Prostate gland (tissue), 2 donors: ENCODE data around the gene AFF3.

Experiments
- POLR2AphosphoS5 ChIP-seq: sonication (generic); formaldehyde crosslinking; IDR thresholded peaks from one replicate; pipeline ENCODE4 v1.6.1; 2017; ENCODE audit warnings: antibody characterized with exemption
- TF ChIP-seq, protein P1 (sequence below), 4 experiments: fragments of 200-600 bp in 2 of 4; fragments of 450-650 bp in 2 of 4; sonication (generic) in 2 of 4; IDR thresholded peaks; 1 replicate in 3 of 4; 2 replicates in 1 of 4; pipeline ENCODE4 v1.5.1; 2016 to 2019; ENCODE audit warnings: antibody characterized with exemption in 4 of 4, mild to moderate bottlenecking in 2 of 4, moderate library complexity in 2 of 4

DNA sequence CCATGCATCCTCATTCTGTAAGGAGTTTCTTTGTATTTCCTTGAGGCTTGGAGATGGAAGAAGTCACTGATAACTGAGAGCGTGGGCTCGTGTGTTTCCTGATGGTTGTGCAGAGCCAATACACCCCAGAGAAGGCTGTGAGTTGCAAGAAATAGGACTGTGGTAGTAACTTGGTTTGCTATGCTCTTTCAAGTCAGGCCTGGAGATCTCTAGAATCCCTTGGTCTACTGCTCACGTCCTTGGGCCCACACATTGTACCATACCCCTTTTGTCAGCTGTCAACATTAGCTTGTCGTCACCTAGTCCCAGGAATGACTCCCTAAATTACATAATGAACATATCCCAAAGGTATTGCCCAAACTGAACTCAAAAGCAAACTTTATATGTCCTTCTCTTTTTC, 414.2 kb downstream of the AFF3 start:
- TF ChIP-seq POLR2AphosphoS5 = no peak
- TF ChIP-seq, protein P1, sequence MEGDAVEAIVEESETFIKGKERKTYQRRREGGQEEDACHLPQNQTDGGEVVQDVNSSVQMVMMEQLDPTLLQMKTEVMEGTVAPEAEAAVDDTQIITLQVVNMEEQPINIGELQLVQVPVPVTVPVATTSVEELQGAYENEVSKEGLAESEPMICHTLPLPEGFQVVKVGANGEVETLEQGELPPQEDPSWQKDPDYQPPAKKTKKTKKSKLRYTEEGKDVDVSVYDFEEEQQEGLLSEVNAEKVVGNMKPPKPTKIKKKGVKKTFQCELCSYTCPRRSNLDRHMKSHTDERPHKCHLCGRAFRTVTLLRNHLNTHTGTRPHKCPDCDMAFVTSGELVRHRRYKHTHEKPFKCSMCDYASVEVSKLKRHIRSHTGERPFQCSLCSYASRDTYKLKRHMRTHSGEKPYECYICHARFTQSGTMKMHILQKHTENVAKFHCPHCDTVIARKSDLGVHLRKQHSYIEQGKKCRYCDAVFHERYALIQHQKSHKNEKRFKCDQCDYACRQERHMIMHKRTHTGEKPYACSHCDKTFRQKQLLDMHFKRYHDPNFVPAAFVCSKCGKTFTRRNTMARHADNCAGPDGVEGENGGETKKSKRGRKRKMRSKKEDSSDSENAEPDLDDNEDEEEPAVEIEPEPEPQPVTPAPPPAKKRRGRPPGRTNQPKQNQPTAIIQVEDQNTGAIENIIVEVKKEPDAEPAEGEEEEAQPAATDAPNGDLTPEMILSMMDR (IDR thresholded peaks at IDR 0.05) = no peak
